Gastroesophageal sphincter (tissue), 3 donors: ENCODE data around the gene KCNA3.

Experiments
- CTCF ChIP-seq, 4 experiments: fragments of 200-600 bp in 2 of 4; fragments of 450-650 bp in 2 of 4; sonication (generic) in 1 of 4; IDR thresholded peaks; one replicate each; pipeline ENCODE4 v1.5.1; 2017 to 2019; ENCODE audit warnings: antibody characterized with exemption in 4 of 4, mild to moderate bottlenecking in 2 of 4, moderate library complexity in 2 of 4
- POLR2A ChIP-seq, 2 donors: fragments of 450-650 bp; IDR thresholded peaks; one replicate each; pipeline ENCODE4 v1.6.1; 2017; ENCODE audit warnings: antibody characterized with exemption in 2 of 2, mild to moderate bottlenecking in 2 of 2, moderate library complexity in 1 of 2
- POLR2AphosphoS5 ChIP-seq: sonication (generic); formaldehyde crosslinking; IDR thresholded peaks from one replicate; pipeline ENCODE4 v1.6.1; 2017; ENCODE audit warnings: antibody characterized with exemption

DNA sequence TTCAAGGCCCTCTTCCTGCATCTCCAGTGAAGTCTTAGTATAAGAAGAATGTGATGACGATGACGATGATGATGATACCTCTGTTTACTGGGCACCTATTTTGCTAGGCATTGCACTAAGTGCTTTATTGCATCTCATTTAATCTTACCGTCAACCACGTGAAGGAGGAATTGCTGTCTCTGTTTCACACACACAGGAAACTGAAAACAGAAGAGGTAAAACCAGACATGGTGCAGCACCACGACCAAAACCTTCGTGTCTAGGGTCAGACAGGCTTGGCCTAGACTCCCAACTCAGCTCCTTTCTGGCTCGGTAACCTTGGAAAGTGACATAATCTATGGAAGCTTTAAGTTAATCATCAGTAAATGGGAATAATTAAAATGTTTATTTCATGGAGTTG lies 47.9 kb downstream of the KCNA3 start:
- TF ChIP-seq CTCF (IDR thresholded peaks at IDR 0.05): no peak
- no peak for TF ChIP-seq POLR2A (IDR thresholded peaks at IDR 0.05)
- no peak for TF ChIP-seq POLR2AphosphoS5
